ENCODE results near the gene ABHD17A. TPM values are rescaled to one million over a fixed set of nuclear protein-coding genes. Genes with fewer than 3 reads are reported as not detected.

The ABHD17A gene
- total and polyA plus RNA-seq, 9 of the 15 experiments (the other 6 are each of a cell fraction or from before 2014, with no cell fraction given), result 0.04 to 135 (median 21.8) TPM; not detected in 1

DNA sequence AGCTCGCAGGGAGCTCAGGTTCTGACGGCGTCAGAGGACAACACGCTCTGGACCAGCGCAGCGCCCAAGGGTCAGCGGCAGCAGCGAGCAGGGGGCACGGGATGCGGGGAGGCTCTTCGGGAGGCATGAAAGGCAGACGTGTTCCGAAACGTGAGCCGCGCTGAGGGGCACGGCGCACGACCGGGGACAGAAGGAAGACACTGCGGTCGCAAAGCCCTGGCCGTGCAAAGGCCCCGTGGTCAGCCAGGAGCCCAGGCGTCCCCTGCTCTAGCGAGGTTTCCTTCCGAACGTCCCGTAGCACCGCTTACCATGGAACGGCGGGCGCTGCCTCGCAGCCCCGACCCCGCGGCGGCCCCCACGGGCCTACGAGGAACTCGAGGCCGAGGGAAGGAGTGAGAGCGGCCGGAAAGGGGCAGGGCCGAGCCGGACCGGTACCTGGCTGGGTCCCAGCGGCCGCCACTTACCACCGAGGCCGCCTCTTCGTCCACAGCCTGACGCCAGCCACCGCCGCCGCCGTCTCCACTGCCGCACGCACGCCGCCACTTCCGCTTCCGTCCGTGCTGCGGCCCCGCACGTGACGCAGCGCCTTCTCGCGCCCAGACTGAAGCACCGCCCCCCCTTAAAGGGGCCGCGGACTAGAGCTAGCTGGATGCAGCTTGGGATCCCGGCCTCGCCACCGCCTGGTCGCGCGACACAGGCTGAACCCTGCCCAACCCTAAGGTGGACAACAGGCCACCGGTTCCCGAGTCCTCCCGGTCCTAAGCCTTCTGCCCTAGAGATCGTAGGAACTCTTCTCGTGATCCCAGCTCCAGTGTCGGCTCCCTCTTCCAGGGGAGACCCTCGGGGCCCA lies 9.4 kb downstream of the ABHD17A start (continued):
- no peak for TF ChIP-seq TCF7L2 (IDR thresholded peaks at IDR 0.05; ENCODE audit: low read depth, low read length)
- TF ChIP-seq FOXP1 (CRISPR knock-in tag; IDR thresholded peaks at IDR 0.05), result no peak
- TF ChIP-seq SIX5 (IDR thresholded peaks at IDR 0.05; ENCODE audit: borderline replicate concordance in 1 of 2, insufficient read depth in 1 of 2, low read depth in 1 of 2, low read length in 2 of 2), result no peak
- TF ChIP-seq, protein P1, sequence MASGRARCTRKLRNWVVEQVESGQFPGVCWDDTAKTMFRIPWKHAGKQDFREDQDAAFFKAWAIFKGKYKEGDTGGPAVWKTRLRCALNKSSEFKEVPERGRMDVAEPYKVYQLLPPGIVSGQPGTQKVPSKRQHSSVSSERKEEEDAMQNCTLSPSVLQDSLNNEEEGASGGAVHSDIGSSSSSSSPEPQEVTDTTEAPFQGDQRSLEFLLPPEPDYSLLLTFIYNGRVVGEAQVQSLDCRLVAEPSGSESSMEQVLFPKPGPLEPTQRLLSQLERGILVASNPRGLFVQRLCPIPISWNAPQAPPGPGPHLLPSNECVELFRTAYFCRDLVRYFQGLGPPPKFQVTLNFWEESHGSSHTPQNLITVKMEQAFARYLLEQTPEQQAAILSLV (tag; IDR thresholded peaks at IDR 0.05), result no peak
- no peak for TF ChIP-seq ZNF778 (CRISPR knock-in tag; IDR thresholded peaks at IDR 0.05)
- peak; percentile 85; the same call in 1 of the 2 replicates for TF ChIP-seq ELF4 (CRISPR knock-in tag; IDR thresholded peaks at IDR 0.05)
- TF ChIP-seq XRCC5 (IDR thresholded peaks at IDR 0.05; ENCODE audit: low read depth, low read length), result peak; percentile 67
- no peak for TF ChIP-seq ZNF184 (CRISPR knock-in tag; IDR thresholded peaks at IDR 0.05)
- TF ChIP-seq ZNF224 (CRISPR knock-in tag; IDR thresholded peaks at IDR 0.05), result no peak
- TF ChIP-seq ASH1L (IDR thresholded peaks at IDR 0.05; ENCODE audit: borderline replicate concordance, low read depth, partially characterized antibody), result no peak
- no peak for TF ChIP-seq BRD4 (IDR thresholded peaks at IDR 0.05)
- TF ChIP-seq CAMTA2 (CRISPR knock-in tag; conservative IDR thresholded peaks at IDR 0.05), result 0 out of 2 replicates have a peak, but pooled peaks have one; percentile 63
- TF ChIP-seq CEBPB (tag; IDR thresholded peaks at IDR 0.05), result no peak
- TF ChIP-seq, protein P2, sequence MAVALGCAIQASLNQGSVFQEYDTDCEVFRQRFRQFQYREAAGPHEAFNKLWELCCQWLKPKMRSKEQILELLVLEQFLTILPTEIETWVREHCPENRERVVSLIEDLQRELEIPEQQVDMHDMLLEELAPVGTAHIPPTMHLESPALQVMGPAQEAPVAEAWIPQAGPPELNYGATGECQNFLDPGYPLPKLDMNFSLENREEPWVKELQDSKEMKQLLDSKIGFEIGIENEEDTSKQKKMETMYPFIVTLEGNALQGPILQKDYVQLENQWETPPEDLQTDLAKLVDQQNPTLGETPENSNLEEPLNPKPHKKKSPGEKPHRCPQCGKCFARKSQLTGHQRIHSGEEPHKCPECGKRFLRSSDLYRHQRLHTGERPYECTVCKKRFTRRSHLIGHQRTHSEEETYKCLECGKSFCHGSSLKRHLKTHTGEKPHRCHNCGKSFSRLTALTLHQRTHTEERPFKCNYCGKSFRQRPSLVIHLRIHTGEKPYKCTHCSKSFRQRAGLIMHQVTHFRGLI (CRISPR knock-in tag; IDR thresholded peaks at IDR 0.05), result no peak
- no peak; the same call in 1 of the 2 replicates for TF ChIP-seq ZNF766 (CRISPR knock-in tag; conservative IDR thresholded peaks at IDR 0.05)
- TF ChIP-seq, protein P3, sequence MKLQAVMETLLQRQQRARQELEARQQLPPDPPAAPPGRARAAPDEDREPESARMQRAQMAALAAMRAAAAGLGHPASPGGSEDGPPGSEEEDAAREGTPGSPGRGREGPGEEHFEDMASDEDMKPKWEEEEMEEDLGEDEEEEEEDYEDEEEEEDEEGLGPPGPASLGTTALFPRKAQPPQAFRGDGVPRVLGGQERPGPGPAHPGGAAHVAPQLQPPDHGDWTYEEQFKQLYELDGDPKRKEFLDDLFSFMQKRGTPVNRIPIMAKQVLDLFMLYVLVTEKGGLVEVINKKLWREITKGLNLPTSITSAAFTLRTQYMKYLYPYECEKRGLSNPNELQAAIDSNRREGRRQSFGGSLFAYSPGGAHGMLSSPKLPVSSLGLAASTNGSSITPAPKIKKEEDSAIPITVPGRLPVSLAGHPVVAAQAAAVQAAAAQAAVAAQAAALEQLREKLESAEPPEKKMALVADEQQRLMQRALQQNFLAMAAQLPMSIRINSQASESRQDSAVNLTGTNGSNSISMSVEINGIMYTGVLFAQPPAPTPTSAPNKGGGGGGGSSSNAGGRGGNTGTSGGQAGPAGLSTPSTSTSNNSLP (IDR thresholded peaks at IDR 0.05; ENCODE audit: borderline replicate concordance, low read depth, low read length), result no peak
- TF ChIP-seq RHOXF2B (CRISPR knock-in tag; conservative IDR thresholded peaks at IDR 0.05), result no peak
- peak; percentile 83 for TF ChIP-seq SMAD4 (CRISPR knock-in tag; conservative IDR thresholded peaks at IDR 0.05)
- TF ChIP-seq WHSC1 (IDR thresholded peaks at IDR 0.05; ENCODE audit: low read length), result no peak
- no peak for TF ChIP-seq MED1 (CRISPR knock-in tag; IDR thresholded peaks at IDR 0.05; ENCODE audit: borderline replicate concordance)
- TF ChIP-seq, protein P4, sequence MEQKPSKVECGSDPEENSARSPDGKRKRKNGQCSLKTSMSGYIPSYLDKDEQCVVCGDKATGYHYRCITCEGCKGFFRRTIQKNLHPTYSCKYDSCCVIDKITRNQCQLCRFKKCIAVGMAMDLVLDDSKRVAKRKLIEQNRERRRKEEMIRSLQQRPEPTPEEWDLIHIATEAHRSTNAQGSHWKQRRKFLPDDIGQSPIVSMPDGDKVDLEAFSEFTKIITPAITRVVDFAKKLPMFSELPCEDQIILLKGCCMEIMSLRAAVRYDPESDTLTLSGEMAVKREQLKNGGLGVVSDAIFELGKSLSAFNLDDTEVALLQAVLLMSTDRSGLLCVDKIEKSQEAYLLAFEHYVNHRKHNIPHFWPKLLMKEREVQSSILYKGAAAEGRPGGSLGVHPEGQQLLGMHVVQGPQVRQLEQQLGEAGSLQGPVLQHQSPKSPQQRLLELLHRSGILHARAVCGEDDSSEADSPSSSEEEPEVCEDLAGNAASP (IDR thresholded peaks at IDR 0.05), result no peak
- peak; percentile 91 for TF ChIP-seq POLR2A (conservative IDR thresholded peaks at IDR 0.05)
- TF ChIP-seq BACH1 (tag; IDR thresholded peaks at IDR 0.05), result no peak
- no peak for TF ChIP-seq TAL1 (IDR thresholded peaks at IDR 0.05)
- TF ChIP-seq ZBTB1 (CRISPR knock-in tag; IDR thresholded peaks at IDR 0.05; ENCODE audit: borderline replicate concordance, low read depth), result peak; percentile 98

All from K562 (cell line).